HG03442 (cell line): ENCODE data around the gene KRT38.
"Not testable (repeated sequence)": the region's sequence is repeated elsewhere in the genome, so short reads cannot be mapped to it uniquely, and the experiment has no call there.

Source experiments
- ATAC-seq: cut with Tn5 transposase; IDR thresholded peaks from one replicate; pipeline ENCODE4 v1.9.1; 2021; ENCODE audit warnings: mild to moderate bottlenecking, moderate library complexity; ENCODE audit not compliant: unreplicated experiment

Gene KRT38

GRCh38 chr17:41424111-41424635, 16.6 kb downstream of the KRT38 start, which contains the start of gene KRT37:
TSS of gene KRT37 (minus strand) at chr17:41424585. CDS start at chr17:41424523, 62 bp downstream.
- no peak for ATAC-seq

- not testable (repeated sequence) for ATAC-seq
These were observed 18.2 kb downstream of the KRT38 start for GRCh38 chr17:41422586-41422985.

- ATAC-seq: no peak
These were observed 19.2 kb downstream of the KRT38 start for GRCh38 chr17:41421617-41422016.

- ATAC-seq: no peak
These were observed 19.7 kb downstream of the KRT38 start for GRCh38 chr17:41421116-41421515.

- ATAC-seq: no peak
These were observed 20.6 kb downstream of the KRT38 start for GRCh38 chr17:41420134-41420533.

GRCh38 chr17:41419716-41420115, 21.1 kb downstream of the KRT38 start:
- no peak for ATAC-seq

GRCh38 chr17:41418116-41418860, 22.5 kb downstream of the KRT38 start:
- no peak for ATAC-seq

GRCh38 chr17:41417576-41418015, 23.2 kb downstream of the KRT38 start:
- ATAC-seq: no peak

- ATAC-seq: no peak
These were observed 23.7 kb downstream of the KRT38 start for GRCh38 chr17:41417127-41417526.

- ATAC-seq: no peak
These were observed 24.3 kb downstream of the KRT38 start for GRCh38 chr17:41416479-41416878.

- no peak for ATAC-seq
These were observed 24.9 kb downstream of the KRT38 start for GRCh38 chr17:41415833-41416335.

GRCh38 chr17:41415411-41415810, 25.4 kb downstream of the KRT38 start:
- no peak for ATAC-seq

- no peak for ATAC-seq
These were observed 26.8 kb downstream of the KRT38 start for GRCh38 chr17:41413982-41414381.

- no peak for ATAC-seq
These were observed 27.3 kb downstream of the KRT38 start for GRCh38 chr17:41413353-41413957.

- ATAC-seq: no peak
These were observed 29.5 kb downstream of the KRT38 start for GRCh38 chr17:41411072-41411840.

GRCh38 chr17:41407226-41407625, 33.6 kb downstream of the KRT38 start:
- no peak for ATAC-seq

- ATAC-seq: no peak
These were observed 34.6 kb downstream of the KRT38 start for GRCh38 chr17:41406205-41406604.

- ATAC-seq: no peak
These were observed 36.6 kb downstream of the KRT38 start for GRCh38 chr17:41404024-41404671.

- no peak for ATAC-seq
These were observed 37.3 kb downstream of the KRT38 start for GRCh38 chr17:41403404-41404023.

- ATAC-seq: no peak
These were observed 38.6 kb downstream of the KRT38 start for GRCh38 chr17:41402161-41402560.
